Osteoblast (primary cell): ENCODE data around the gene HOXB5. TPM values are rescaled to one million over a fixed set of nuclear protein-coding genes. Genes with fewer than 3 reads are reported as not detected.
A peak's percentile ranks its signal among the peaks of the same experiment; 100 is the strongest.

ENCODE experiments used
- DNase-seq: peaks from one replicate; pipeline ENCODE4 v3.0.0; 2011; ENCODE audit warnings: low spot score, mixed read lengths; ENCODE audit not compliant: insufficient read length; ENCODE audit errors: missing footprints
- H2AFZ ChIP-seq: 2 replicates; pipeline ENCODE4 v1.6.0; 2011; ENCODE audit warnings: mild to moderate bottlenecking, low read length
- H3K27ac ChIP-seq: 2 replicates; pipeline ENCODE4 v1.5.1; 2011; ENCODE audit warnings: mild to moderate bottlenecking, low read depth, low read length, moderate library complexity
- H3K27me3 ChIP-seq: 2 replicates; pipeline ENCODE4 v1.6.0; 2012; ENCODE audit warnings: mild to moderate bottlenecking, control low read depth, inconsistent platforms, low read length, moderate library complexity; ENCODE audit not compliant: insufficient read depth
- H3K36me3 ChIP-seq: 2 replicates; pipeline ENCODE4 v1.5.1; 2011; ENCODE audit warnings: mild to moderate bottlenecking, low read length, control low read depth, moderate library complexity; ENCODE audit not compliant: insufficient read depth
- H3K4me1 ChIP-seq: 2 replicates; pipeline ENCODE4 v1.5.1; 2011; ENCODE audit warnings: mild to moderate bottlenecking, low read length, control low read depth, moderate library complexity; ENCODE audit not compliant: insufficient read depth
- H3K4me2 ChIP-seq: 2 replicates; pipeline ENCODE4 v1.6.0; 2011; ENCODE audit warnings: mild to moderate bottlenecking, low read length; ENCODE audit not compliant: insufficient read depth
- H3K4me3 ChIP-seq: fragments of 200-600 bp; sonication (generic); 3 replicates; pipeline ENCODE4 v1.5.1; 2012; ENCODE audit warnings: mild to moderate bottlenecking, low read length, inconsistent platforms; ENCODE audit not compliant: insufficient read depth
- H3K79me2 ChIP-seq: 2 replicates; pipeline ENCODE4 v1.6.0; 2012; ENCODE audit warnings: mild to moderate bottlenecking, low read length, control low read depth, inconsistent platforms; ENCODE audit not compliant: insufficient read depth
- H3K9me3 ChIP-seq: 2 replicates; pipeline ENCODE4 v1.5.1; 2011; ENCODE audit warnings: low read depth, low read length, control low read depth
- H4K20me1 ChIP-seq: 2 replicates; pipeline ENCODE4 v1.6.0; 2012; ENCODE audit warnings: mild to moderate bottlenecking, low read length, control low read depth; ENCODE audit not compliant: insufficient read depth
- CTCF ChIP-seq: IDR thresholded peaks from 2 replicates; pipeline ENCODE4 v1.5.1; 2011; ENCODE audit warnings: mild to moderate bottlenecking, low read depth, low read length, moderate library complexity; ENCODE audit errors: extremely low read depth
- total RNA-seq: library from RNA; depleted of rRNA; stranded (reverse); fragments of >200 nt; gene quantifications from 2 replicates; pipeline ENCODE4 v1.2.3, GENCODE V29; 2012

HOXB5 gene
- total RNA-seq, 1 donor = not detected

- Histone ChIP-seq H3K27me3 (peaks cover 88% of the 10 kb centered on the region), H3K36me3 (no peaks in the 10 kb centered on the region), H2AFZ (no peak overlapping the region), H3K4me3 (no peak overlapping the region), H3K27ac (no peak overlapping the region), H3K4me2 (peak overlapping the region; percentile 99), H3K4me1 (peaks cover 11% of the 10 kb centered on the region), H3K9me3 (no peaks in the 10 kb centered on the region), H4K20me1 (no peaks in the 10 kb centered on the region), H3K79me2 (no peaks in the 10 kb centered on the region)
- no peak for TF ChIP-seq CTCF
- no peak for DNase-seq
These were observed 9.3 kb downstream of the HOXB5 start for GRCh38 chr17:48584223-48584741.

- Histone ChIP-seq H3K4me3 (no peak overlapping the region), H2AFZ (no peak overlapping the region), H3K27me3 (peaks cover 88% of the 10 kb centered on the region), H3K36me3 (no peaks in the 10 kb centered on the region), H3K27ac (no peak overlapping the region), H3K4me2 (no peak overlapping the region), H3K4me1 (peaks cover 11% of the 10 kb centered on the region), H4K20me1 (no peaks in the 10 kb centered on the region), H3K79me2 (no peaks in the 10 kb centered on the region), H3K9me3 (no peaks in the 10 kb centered on the region)
- TF ChIP-seq CTCF = no peak
- DNase-seq = no peak
These were observed 9.8 kb downstream of the HOXB5 start for GRCh38 chr17:48583708-48584222.

GRCh38 chr17:48582750-48583069, 10.9 kb downstream of the HOXB5 start:
- DNase-seq = no peak
- TF ChIP-seq CTCF = no peak
- H2AFZ ChIP-seq = no peak overlapping the region
- H3K9me3 ChIP-seq = no peaks in the 10 kb centered on the region
- peaks cover 11% of the 10 kb centered on the region for H3K4me1 ChIP-seq
- no peaks in the 10 kb centered on the region for H3K36me3 ChIP-seq
- no peak overlapping the region for H3K27ac ChIP-seq
- H3K4me3 ChIP-seq = no peak overlapping the region
- H4K20me1 ChIP-seq = no peaks in the 10 kb centered on the region
- H3K79me2 ChIP-seq = no peaks in the 10 kb centered on the region
- peaks cover 86% of the 10 kb centered on the region for H3K27me3 ChIP-seq
- no peak overlapping the region for H3K4me2 ChIP-seq

- H3K9me3 ChIP-seq = no peaks in the 10 kb centered on the region
- no peak for DNase-seq
- H3K4me2 ChIP-seq = no peak overlapping the region
- TF ChIP-seq CTCF = no peak
- H2AFZ ChIP-seq = no peak overlapping the region
- H3K4me1 ChIP-seq = peaks cover under 1% of the 10 kb centered on the region
- H3K27me3 ChIP-seq = peaks cover 92% of the 10 kb centered on the region
- H4K20me1 ChIP-seq = no peaks in the 10 kb centered on the region
- H3K27ac ChIP-seq = no peak overlapping the region
- H3K4me3 ChIP-seq = no peak overlapping the region
- no peaks in the 10 kb centered on the region for H3K36me3 ChIP-seq
- H3K79me2 ChIP-seq = no peaks in the 10 kb centered on the region
These were observed 13.6 kb downstream of the HOXB5 start for GRCh38 chr17:48579760-48580554.
